Measurements from ENCODE around the gene NPR3.

The NPR3 gene, protein sequence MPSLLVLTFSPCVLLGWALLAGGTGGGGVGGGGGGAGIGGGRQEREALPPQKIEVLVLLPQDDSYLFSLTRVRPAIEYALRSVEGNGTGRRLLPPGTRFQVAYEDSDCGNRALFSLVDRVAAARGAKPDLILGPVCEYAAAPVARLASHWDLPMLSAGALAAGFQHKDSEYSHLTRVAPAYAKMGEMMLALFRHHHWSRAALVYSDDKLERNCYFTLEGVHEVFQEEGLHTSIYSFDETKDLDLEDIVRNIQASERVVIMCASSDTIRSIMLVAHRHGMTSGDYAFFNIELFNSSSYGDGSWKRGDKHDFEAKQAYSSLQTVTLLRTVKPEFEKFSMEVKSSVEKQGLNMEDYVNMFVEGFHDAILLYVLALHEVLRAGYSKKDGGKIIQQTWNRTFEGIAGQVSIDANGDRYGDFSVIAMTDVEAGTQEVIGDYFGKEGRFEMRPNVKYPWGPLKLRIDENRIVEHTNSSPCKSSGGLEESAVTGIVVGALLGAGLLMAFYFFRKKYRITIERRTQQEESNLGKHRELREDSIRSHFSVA

DNA sequence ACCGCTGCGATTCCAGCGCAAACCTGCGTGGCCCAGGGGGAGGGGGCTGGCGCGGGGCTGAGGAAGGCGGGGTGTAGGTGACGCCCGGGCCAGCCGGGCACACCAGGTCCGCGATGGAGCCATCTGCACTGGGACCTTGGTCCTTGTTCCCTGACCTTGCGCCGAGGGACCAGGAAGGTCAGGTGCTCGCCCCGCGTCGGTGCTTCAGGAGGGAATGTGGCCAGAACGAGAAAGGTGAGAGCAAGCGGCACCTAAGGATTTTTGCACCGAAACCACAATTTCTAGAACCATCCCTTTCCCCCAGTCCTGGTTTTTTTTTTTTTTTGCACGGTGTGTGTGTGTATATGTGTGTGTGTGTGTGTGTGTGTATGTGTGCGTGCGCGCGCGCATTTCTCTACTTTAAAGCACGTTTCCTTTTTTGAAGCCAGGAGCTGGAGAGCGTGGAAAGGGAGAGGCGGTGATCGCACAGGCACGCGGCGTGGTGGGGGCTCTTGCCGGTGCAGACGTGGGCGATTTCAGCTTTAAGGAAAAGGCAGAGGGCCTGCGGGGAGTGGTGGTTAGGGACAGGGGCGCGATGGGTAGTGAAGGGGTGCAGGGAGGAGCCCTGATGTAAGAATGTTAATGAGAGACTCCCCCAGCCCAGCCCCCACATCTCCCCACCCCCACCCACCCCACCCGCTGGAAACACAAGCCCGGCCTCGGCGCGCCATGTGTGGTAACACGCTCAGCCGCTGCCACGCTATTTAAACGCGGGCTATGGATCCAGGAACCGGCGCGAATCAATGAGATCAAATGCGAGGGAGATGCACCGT lies at the start of gene NPR3:
TSS of gene NPR3 (plus strand) at position 772 of the 812 bp plus-strand sequence. CDS start 456 bp downstream, outside the sequence.
- H3K4me3 ChIP-seq (ENCODE audit: low read length): peak within 1 kb of the TSS; percentile 52
- no peak for DNase-seq (ENCODE audit: low read depth)
- TF ChIP-seq, protein P1, sequence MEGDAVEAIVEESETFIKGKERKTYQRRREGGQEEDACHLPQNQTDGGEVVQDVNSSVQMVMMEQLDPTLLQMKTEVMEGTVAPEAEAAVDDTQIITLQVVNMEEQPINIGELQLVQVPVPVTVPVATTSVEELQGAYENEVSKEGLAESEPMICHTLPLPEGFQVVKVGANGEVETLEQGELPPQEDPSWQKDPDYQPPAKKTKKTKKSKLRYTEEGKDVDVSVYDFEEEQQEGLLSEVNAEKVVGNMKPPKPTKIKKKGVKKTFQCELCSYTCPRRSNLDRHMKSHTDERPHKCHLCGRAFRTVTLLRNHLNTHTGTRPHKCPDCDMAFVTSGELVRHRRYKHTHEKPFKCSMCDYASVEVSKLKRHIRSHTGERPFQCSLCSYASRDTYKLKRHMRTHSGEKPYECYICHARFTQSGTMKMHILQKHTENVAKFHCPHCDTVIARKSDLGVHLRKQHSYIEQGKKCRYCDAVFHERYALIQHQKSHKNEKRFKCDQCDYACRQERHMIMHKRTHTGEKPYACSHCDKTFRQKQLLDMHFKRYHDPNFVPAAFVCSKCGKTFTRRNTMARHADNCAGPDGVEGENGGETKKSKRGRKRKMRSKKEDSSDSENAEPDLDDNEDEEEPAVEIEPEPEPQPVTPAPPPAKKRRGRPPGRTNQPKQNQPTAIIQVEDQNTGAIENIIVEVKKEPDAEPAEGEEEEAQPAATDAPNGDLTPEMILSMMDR (conservative IDR thresholded peaks at IDR 0.05; ENCODE audit: low read depth, low read length): no peak

GRCh38 chr5:32664523-32664922 lies 46.6 kb upstream of the NPR3 start:
- TF ChIP-seq, protein P1 (conservative IDR thresholded peaks at IDR 0.05; ENCODE audit: low read depth, low read length): no peak
- DNase-seq (ENCODE audit: low read depth): peak; percentile 33
- H3K4me3 ChIP-seq (ENCODE audit: low read length): no peak overlapping the region

DNA sequence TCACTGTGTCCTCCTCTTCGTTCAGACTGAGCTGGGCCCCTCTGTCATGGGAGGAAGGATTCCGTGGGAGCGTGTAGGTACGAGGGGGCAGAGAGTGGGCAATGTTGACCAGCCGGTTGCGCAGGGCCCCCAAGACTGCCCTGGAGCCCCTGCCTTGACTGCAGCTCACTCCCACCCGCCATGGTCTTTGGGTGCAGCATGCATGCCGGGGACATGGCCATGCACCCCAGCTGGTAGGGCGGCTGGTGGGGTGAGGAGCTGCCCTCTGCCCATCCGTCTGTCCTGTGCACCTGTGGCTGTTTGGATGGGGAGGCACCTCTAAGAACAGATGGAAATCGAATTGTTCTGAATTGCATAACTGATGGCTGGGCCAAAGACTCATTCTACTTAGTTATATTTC lies 42.6 kb upstream of the NPR3 start:
- no peak for DNase-seq (ENCODE audit: low read depth)
- H3K4me3 ChIP-seq (ENCODE audit: low read length): no peak overlapping the region
- TF ChIP-seq, protein P1 (conservative IDR thresholded peaks at IDR 0.05; ENCODE audit: low read depth, low read length): no peak

DNA sequence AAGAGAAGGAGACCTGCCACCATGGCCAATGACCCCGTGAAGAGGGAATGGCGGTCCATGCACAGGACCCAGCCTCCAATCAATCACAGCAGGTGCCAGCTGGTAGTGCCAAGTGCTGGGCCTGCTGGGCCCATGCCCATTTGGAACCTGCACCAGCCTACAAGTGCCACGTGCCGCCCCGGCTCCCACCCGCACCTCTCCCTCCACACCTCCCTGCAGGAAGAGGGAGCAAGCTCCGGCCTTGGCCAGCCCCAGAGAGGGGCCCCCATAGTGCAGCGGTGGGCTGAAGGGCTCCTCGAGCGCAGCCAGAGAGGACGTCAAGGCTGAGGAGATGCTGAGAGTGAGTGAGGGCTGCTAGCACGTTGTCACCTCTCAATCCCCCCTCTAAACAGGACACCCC lies 37.8 kb upstream of the NPR3 start:
- no peak overlapping the region for H3K4me3 ChIP-seq (ENCODE audit: low read length)
- no peak for DNase-seq (ENCODE audit: low read depth)
- TF ChIP-seq, protein P1 (conservative IDR thresholded peaks at IDR 0.05; ENCODE audit: low read depth, low read length): no peak

DNA sequence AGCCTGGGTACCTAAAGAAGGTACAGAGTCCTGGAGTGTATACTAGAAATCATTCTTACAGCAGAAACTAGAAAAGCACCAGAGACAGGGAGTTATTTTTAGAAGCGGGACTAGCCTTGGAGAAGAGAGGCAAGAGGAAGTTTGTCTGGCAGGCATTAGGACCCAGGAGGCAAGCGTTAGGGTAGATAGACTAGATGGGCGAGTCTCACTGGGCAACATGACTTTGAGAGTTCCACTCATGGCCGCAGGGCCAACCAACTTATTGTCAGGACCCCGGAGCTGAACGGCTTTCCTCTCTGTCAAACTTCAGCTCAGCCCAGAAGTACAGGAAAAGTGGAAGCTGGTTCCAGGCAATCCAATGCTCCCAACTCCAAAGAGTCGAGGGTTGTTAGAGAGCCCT lies 34.1 kb upstream of the NPR3 start:
- DNase-seq (ENCODE audit: low read depth): no peak
- H3K4me3 ChIP-seq (ENCODE audit: low read length): no peak overlapping the region
- TF ChIP-seq, protein P1 (conservative IDR thresholded peaks at IDR 0.05; ENCODE audit: low read depth, low read length): no peak

DNA sequence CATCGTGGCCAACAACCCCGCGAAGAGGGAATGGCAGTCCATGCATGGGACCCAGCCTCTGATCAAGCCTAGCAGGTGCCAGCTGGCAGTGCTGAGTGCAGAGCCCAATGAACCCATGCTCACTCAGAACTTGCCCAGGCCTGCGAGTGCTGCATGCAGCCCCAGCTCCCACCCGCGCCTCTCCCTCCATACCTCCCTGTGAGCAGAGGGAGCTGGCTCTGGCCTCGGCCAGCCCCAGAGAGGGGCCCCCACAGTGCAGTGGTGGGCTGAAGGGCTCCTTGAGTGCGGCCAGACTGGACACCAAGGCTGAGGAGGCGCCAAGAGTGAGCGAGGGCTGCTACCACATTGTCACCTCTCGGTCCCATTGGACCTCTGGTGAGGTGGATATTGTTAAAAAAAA lies 32.6 kb upstream of the NPR3 start:
- no peak overlapping the region for H3K4me3 ChIP-seq (ENCODE audit: low read length)
- no peak for DNase-seq (ENCODE audit: low read depth)
- TF ChIP-seq, protein P1 (conservative IDR thresholded peaks at IDR 0.05; ENCODE audit: low read depth, low read length): no peak
